ENCODE results near the gene CCM2L.

Gene CCM2L

DNA sequence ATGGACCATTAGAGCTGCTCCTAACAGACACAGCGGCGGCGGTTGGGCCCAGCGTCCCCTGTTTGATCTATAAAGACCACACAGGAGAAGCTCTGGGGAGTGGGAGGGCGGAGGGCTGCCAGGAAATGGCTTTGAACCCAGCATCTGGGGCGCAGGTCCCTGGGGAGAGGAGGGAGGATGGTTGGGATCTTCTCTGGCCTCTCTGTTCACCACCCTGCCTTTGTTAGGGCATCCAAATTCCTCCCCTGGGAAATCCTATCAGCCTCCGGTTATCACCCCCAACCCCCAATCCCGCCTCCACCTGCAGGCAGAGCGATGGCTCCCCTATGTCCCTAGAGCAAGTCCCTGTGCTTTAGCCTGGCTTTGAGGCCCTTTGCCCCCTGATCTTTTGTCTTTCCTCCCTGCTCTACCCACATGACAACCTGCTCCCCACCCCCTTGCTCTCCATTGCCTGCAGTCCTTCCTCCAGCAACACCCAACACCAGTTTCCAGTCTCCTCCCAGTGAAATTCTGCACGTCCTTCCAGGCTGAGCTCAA is 35.2 kb upstream of the CCM2L start:
- Histone ChIP-seq H3K27ac (ENCODE audit: low read length) (no peak overlapping the region), H2AFZ (ENCODE audit: low read depth, low read length) (no peak overlapping the region), H3K27me3 (ENCODE audit: insufficient read depth, low read length, poor library complexity) (no peaks in the 10 kb centered on the region), H3K4me2 (ENCODE audit: insufficient read depth, low read length) (no peak overlapping the region), H3K79me2 (ENCODE audit: insufficient read depth, low read length) (no peaks in the 10 kb centered on the region), H3K36me3 (ENCODE audit: insufficient read depth, low read length) (no peaks in the 10 kb centered on the region), H3K9me3 (ENCODE audit: insufficient read depth, low read length, severe bottlenecking) (no peaks in the 10 kb centered on the region), H3K4me1 (ENCODE audit: insufficient read depth, low read length) (no peaks in the 10 kb centered on the region), H3K4me3 (ENCODE audit: low read depth in 1 of 2, low read length in 2 of 2) (no peak overlapping the region), H4K20me1 (ENCODE audit: insufficient read depth, low read length) (peaks cover 4% of the 10 kb centered on the region; the same call in 1 of the 2 replicates), H3K9ac (ENCODE audit: low read depth, low read length) (no peak overlapping the region)
- DNase-seq (peak; percentile 23), ATAC-seq (ENCODE audit: insufficient read depth, low read depth) (peak; percentile 17; the same call in 1 of the 3 replicates)
- TF ChIP-seq, protein P1, sequence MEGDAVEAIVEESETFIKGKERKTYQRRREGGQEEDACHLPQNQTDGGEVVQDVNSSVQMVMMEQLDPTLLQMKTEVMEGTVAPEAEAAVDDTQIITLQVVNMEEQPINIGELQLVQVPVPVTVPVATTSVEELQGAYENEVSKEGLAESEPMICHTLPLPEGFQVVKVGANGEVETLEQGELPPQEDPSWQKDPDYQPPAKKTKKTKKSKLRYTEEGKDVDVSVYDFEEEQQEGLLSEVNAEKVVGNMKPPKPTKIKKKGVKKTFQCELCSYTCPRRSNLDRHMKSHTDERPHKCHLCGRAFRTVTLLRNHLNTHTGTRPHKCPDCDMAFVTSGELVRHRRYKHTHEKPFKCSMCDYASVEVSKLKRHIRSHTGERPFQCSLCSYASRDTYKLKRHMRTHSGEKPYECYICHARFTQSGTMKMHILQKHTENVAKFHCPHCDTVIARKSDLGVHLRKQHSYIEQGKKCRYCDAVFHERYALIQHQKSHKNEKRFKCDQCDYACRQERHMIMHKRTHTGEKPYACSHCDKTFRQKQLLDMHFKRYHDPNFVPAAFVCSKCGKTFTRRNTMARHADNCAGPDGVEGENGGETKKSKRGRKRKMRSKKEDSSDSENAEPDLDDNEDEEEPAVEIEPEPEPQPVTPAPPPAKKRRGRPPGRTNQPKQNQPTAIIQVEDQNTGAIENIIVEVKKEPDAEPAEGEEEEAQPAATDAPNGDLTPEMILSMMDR (IDR thresholded peaks at IDR 0.05; ENCODE audit: borderline replicate concordance, extremely low read depth, low read length, poor library complexity, severe bottlenecking), result no peak
- TF ChIP-seq EZH2 (IDR thresholded peaks at IDR 0.05; ENCODE audit: borderline replicate concordance, low read depth, low read length, severe bottlenecking), result no peak

DNA sequence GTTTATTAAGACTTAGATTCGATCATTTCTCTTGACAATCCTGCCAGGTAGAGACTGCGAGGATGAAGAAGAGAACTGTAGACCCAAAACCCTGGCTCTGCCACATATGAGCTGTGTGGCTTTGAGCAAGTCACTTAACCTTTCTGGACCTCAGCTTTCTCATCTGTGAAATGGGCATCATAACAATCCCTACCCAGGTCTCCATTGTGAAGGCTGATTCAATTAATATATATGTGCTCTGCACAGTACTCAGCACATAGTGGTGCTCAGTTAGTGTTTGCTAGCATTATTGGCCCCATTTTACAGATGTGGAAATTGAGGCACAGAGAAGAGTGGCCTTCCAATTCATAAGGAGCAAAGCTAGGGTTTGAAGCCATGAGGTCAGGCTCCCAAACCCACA is 34.4 kb upstream of the CCM2L start:
- no peak overlapping the region for H3K9ac ChIP-seq (ENCODE audit: low read depth, low read length)
- H3K9me3 ChIP-seq (ENCODE audit: insufficient read depth, low read length, severe bottlenecking), result no peaks in the 10 kb centered on the region
- no peak for TF ChIP-seq EZH2 (IDR thresholded peaks at IDR 0.05; ENCODE audit: borderline replicate concordance, low read depth, low read length, severe bottlenecking)
- TF ChIP-seq, protein P1 (IDR thresholded peaks at IDR 0.05; ENCODE audit: borderline replicate concordance, extremely low read depth, low read length, poor library complexity, severe bottlenecking), result no peak
- ATAC-seq (ENCODE audit: insufficient read depth, low read depth) (no peak), DNase-seq (no peak)
- no peak overlapping the region for H3K4me3 ChIP-seq (ENCODE audit: low read depth in 1 of 2, low read length in 2 of 2)
- H4K20me1 ChIP-seq (ENCODE audit: insufficient read depth, low read length), result peaks cover 6% of the 10 kb centered on the region; the same call in 1 of the 2 replicates
- H3K36me3 ChIP-seq (ENCODE audit: insufficient read depth, low read length), result no peaks in the 10 kb centered on the region
- no peak overlapping the region for H3K27ac ChIP-seq (ENCODE audit: low read length)
- H2AFZ ChIP-seq (ENCODE audit: low read depth, low read length), result no peak overlapping the region
- no peaks in the 10 kb centered on the region for H3K27me3 ChIP-seq (ENCODE audit: insufficient read depth, low read length, poor library complexity)
- H3K4me1 ChIP-seq (ENCODE audit: insufficient read depth, low read length), result no peaks in the 10 kb centered on the region
- H3K79me2 ChIP-seq (ENCODE audit: insufficient read depth, low read length), result no peaks in the 10 kb centered on the region
- H3K4me2 ChIP-seq (ENCODE audit: insufficient read depth, low read length), result no peak overlapping the region

DNA sequence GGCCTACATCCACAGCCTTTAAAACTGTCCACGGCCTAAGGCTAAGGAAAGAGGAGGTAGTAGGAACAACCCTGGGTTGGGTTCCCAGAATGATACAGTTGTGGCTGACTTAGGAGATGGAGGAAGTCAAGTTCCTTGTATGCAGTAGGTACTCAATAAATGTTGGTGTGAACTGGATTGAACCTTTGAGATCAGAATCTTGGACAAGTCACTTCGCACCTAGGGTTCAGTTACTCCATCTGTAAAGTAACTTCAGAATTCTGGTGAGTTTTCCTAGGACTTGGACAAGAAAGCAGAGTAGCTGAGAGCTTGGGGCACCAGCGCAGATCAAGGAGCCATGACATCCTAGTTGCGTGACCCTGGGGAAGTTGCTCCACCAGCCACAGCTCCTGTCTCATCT is 33.2 kb upstream of the CCM2L start:
- no peak for TF ChIP-seq EZH2 (IDR thresholded peaks at IDR 0.05; ENCODE audit: borderline replicate concordance, low read depth, low read length, severe bottlenecking)
- TF ChIP-seq, protein P1 (IDR thresholded peaks at IDR 0.05; ENCODE audit: borderline replicate concordance, extremely low read depth, low read length, poor library complexity, severe bottlenecking), result no peak
- H3K4me2 ChIP-seq (ENCODE audit: insufficient read depth, low read length), result no peak overlapping the region
- ATAC-seq (ENCODE audit: insufficient read depth, low read depth) (no peak), DNase-seq (no peak)
- no peaks in the 10 kb centered on the region for H3K27me3 ChIP-seq (ENCODE audit: insufficient read depth, low read length, poor library complexity)
- H2AFZ ChIP-seq (ENCODE audit: low read depth, low read length), result no peak overlapping the region
- no peaks in the 10 kb centered on the region for H3K36me3 ChIP-seq (ENCODE audit: insufficient read depth, low read length)
- H3K79me2 ChIP-seq (ENCODE audit: insufficient read depth, low read length), result no peaks in the 10 kb centered on the region
- no peak overlapping the region for H3K27ac ChIP-seq (ENCODE audit: low read length)
- no peaks in the 10 kb centered on the region for H3K9me3 ChIP-seq (ENCODE audit: insufficient read depth, low read length, severe bottlenecking)
- no peak overlapping the region for H3K9ac ChIP-seq (ENCODE audit: low read depth, low read length)
- peaks cover 6% of the 10 kb centered on the region; the same call in 1 of the 2 replicates for H4K20me1 ChIP-seq (ENCODE audit: insufficient read depth, low read length)
- no peaks in the 10 kb centered on the region for H3K4me1 ChIP-seq (ENCODE audit: insufficient read depth, low read length)
- no peak overlapping the region for H3K4me3 ChIP-seq (ENCODE audit: low read depth in 1 of 2, low read length in 2 of 2)
